Activated CD4-positive, alpha-beta T cell treated with anti-CD3 and anti-CD28 coated beads, Interleukin-2, amount 50 U/mL, for 1 hour (primary cell): ENCODE data around the gene NTM.
"Not testable (repeated sequence)": the region's sequence is repeated elsewhere in the genome, so short reads cannot be mapped to it uniquely, and the experiment has no call there.

Experiments
- DNase-seq: peaks from one replicate; pipeline ENCODE4 v3.0.0-alpha.2; 2020

NTM gene

DNA sequence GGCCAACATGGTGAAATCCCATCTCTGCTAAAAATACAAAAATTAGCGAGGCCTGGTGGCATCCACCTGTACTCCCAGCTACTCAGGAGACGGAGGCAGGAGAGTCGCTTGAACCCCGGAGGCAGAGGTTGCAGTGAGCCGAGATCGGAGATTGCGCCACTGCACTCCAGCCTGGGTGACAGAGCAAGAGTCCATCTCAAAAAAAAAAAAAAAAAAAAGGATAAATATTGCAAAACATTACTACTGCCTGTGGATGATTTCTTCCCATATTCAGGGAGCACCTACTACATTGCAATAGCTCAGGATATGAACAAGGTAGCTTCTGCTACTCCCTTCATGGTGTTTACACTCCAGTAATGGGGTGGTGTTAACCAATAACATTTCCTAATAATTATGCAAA is 980.6 kb downstream of the NTM start:
- no peak for DNase-seq

DNA sequence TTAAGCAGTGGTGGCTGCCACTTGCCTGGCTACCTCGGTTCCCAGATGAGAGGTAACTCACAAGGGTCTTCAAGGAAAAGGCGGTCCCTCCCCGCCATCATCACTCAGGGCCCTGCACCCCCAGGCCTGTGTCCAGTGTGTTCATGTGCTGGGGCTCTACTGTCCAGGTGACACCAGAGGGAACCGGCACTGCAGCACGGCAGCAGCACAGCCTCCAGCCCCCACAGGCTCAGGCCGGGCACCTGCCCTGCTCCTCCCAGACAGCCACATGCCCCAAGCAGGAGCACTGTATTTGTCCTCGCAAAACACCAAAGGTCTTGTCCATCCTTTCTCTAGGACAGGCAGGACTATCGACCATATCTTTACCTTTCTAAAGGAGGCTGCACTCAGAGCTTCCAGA is 982.1 kb downstream of the NTM start:
- DNase-seq: no peak

DNA sequence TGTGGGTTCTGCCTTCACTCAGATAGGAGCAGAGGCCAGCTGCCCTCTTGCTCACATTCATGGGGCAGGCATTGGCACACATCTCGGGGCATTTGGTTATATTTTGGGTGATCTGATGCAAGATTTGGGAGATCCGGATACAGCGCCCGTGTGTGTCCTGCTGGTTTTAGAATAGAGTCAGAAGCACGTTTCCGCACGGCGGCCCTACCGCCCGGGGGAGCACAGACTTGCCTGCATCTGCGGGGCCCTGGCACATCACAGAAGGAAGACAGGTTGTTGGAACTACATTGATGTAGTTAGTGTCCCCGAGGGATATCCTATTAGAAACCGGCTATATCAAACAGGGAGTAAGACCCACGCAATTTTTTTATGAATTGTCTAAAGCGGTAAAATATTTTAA is 982.8 kb downstream of the NTM start:
- DNase-seq: no peak

DNA sequence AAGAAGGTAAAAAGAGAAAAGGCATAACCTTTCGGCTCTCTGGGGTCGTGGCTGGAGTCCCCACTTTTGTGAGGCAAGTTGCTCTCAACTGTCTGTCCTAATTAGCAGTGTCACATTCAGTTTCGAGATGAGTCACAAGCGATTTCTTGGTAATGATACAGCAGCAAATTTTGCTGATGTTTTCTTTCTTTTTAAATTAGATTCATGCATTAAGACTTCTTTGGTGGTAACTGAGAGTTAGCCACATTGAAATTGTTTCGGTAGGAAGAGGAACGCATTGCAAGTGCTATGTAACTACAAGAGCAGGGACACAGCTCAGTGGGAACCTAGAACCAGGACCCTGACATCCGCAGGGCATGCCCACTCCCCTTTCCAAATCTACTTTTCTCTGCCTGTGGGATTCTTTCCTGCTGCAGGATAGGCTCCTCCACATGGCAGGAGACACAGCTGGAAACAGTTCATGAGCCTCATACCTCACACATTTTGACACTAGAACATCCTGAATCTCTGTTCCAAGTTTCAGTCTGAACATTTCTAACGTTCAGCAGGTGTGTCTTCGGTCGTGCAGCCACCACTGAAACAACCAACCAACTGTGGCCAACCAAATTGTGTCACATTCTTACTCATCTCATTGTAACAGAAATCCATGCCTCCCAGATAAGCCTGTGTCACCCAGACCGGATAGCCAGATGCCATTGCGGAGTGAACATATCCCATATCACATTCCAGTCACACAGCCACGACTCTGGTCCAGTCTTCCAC is 987.6 kb downstream of the NTM start:
- DNase-seq: no peak

DNA sequence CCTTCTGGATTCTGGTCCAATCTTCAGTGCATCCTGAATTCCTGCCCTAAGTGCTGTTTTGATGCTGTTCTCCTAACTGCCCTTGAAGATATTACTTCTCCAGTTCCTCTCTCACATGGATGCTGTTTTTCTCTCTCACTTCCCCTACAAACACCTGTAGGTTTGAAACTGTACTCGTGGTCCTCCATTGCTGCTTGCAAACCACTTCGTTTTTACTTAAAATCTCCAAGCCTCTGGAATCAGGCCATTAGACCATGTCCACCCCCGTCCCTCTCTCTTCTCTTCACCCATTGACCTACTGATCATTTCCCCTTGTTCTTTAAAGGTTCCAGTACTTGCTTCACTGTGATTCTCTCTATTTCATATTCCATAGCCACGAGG is 988.1 kb downstream of the NTM start:
- no peak for DNase-seq

DNA sequence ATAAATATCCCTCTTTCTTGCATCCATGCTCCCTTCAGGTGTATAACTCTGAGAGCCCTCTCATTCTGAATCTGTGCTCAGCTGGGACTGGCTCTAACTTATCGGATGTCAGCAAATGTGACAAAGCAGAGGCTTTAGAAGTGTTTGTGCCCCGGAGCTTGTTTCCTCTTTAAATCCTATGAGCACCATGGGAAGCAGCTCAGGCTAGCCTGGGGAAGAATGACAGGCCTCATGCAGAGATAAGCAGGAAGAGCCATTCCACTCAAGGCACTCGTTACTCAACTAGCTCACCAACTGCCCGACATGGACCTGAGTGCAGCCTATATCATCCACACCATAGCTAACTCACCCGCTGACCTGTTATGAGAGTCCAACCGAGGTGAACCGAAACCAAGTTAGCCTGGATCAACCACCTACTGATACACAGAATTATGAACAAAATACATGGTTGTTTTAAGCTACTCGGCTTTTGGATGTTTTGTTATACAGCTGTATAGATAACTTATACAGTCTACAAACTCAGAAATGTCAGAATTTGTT is 990.7 kb downstream of the NTM start:
- no peak for DNase-seq

DNA sequence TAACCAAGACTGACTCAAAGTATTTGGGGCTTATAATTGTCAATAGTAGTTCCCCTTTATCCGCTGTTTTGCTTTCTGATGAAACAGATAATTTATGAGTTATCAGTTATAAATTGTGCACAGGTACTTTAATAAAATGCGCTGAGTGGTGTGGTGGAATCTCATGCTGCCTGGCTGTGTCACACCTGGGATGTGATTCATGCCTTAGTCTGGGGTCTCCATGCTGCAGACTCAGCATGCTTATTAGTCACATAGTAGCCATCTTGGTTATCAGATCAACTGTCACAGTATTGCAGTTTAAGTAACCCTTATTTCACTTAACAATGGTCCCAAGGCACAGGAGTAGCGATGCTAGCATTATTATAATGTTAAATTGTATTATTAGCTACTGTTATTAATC is 995.2 kb downstream of the NTM start:
- no peak for DNase-seq

DNA sequence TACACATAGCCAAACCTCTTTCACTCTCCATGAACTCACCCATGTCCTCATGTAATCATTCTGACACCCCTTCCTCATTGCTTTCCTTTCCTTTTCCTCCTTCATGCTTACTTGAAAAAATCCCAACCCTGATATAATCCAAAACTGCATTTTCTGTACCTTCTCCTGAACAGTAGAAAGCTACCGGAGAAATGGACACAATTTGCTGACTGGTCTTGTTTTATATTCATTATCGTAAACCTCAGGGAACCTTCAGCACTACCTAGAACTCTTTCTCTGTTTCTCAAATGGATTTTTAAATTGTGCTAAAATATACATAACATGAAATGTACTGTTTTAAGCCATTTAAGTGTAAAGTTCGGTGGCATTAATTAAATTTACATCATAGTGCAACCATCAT is 996.9 kb downstream of the NTM start:
- no peak for DNase-seq

DNA sequence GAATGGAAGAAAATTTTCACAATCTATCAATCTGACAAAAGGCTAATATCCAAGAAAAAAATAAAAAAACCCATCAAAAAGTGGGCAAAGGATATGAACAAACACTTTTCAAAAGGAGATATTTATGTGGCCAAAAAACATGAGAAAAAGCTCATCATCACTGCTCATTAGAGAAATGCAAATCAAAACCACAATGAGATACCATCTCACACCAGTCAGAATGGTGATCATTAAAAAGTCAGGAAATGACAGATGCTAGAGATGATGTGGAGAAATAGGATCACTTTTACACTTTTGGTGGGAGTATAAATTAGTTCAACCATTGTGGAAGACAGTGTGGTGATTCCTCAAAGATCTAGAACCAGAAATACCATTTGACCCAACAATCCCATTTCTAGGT is 999.7 kb downstream of the NTM start:
- DNase-seq: not testable (repeated sequence)

DNA sequence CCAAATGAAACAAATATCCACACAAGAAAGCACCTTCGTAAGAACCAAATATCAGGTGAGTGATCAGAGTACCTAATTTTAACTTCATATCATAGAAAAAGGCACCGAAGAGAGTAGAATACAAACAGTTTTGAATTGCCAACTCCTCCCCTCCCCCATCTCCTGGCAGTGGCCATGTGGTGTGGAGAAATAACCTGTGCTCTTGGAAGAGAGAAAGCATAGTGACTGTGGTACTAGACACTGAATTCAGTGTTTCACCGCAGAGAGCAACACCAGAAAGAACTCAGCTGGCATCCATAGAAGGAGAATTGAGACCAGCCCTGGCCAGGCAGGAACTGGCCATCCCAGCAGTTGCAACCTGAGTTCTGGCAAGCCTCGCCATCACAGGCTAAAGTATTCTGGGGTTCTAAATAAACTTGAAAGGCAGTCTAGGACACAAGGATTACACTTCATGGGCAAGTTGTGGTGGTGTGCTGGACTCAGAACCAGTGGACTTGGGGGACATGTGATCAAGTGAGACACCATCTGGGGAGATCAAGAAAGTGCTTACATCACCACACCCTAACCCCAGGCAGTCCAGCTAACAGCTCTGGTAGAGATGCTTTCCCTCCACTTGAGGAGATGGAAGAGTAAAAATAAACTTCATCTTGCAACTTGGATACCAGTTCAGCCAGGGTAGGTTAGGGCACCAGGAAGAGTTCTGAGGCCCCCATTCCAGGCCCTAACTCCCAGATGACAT is 1003.2 kb downstream of the NTM start:
- DNase-seq: no peak

DNA sequence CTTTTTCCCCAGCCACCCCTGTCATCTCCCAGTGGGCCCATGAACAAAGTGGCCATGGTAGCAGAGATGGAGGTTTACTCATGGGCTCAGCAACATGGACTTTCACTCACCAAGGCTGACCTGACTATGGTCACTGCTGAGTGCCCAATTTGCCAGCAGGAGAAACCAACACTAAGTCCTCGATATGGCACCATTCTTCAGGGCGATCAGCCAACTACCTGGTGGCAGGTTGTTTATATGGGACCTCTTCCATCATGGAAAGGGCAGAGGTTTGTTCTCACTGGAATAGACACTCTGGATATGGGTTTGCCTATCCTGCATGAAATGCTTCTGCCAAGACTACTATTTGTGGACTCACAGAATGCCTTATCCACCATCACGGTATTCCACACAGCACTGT is 1009.1 kb downstream of the NTM start:
- no peak for DNase-seq
